Loucy (cell line): Measurements from ENCODE around the gene RERE.

Source experiments
- H2AFZ ChIP-seq: fragments of 200-600 bp; sonication (generic); 2 replicates; pipeline ENCODE4 v1.6.0; 2016; ENCODE audit warnings: antibody characterized with exemption, mild to moderate bottlenecking, low read length, moderate library complexity
- H3F3A ChIP-seq: fragments of 200-600 bp; 2 replicates; pipeline ENCODE4 v1.6.0; 2016; ENCODE audit warnings: antibody characterized with exemption, low read depth, mild to moderate bottlenecking
- H3K27me3 ChIP-seq: fragments of 200-600 bp; sonication (generic); 2 replicates; pipeline ENCODE4 v1.6.1; 2014; ENCODE audit warnings: low read length, mild to moderate bottlenecking; ENCODE audit not compliant: insufficient read depth, poor library complexity, severe bottlenecking
- H3K36me3 ChIP-seq: fragments of 200-600 bp; sonication (generic); 2 replicates; pipeline ENCODE4 v1.6.1; 2016; ENCODE audit warnings: low read length; ENCODE audit not compliant: insufficient read depth
- H3K4me1 ChIP-seq: fragments of 200-600 bp; sonication (generic); 2 replicates; pipeline ENCODE4 v1.5.1; 2014; ENCODE audit warnings: low read length, mild to moderate bottlenecking; ENCODE audit not compliant: insufficient read depth, poor library complexity, severe bottlenecking
- H3K4me2 ChIP-seq: fragments of 200-600 bp; sonication (generic); 2 replicates; pipeline ENCODE4 v1.6.0; 2014; ENCODE audit warnings: antibody characterized with exemption, low read length, low read depth, mild to moderate bottlenecking; ENCODE audit not compliant: poor library complexity, severe bottlenecking
- H3K4me3 ChIP-seq: fragments of 200-600 bp; sonication (generic); 2 replicates; pipeline ENCODE4 v1.5.1; 2014; ENCODE audit warnings: low read length, mild to moderate bottlenecking, mixed read lengths; ENCODE audit not compliant: poor library complexity, severe bottlenecking
- H3K79me2 ChIP-seq: fragments of 200-600 bp; sonication (generic); 2 replicates; pipeline ENCODE4 v1.6.1; 2014; ENCODE audit warnings: low read length; ENCODE audit not compliant: insufficient read depth
- H3K9ac ChIP-seq: fragments of 200-600 bp; sonication (generic); 2 replicates; pipeline ENCODE4 v1.6.0; 2014; ENCODE audit warnings: mild to moderate bottlenecking, low read depth, low read length, moderate library complexity; ENCODE audit not compliant: poor library complexity, severe bottlenecking
- H3K9me2 ChIP-seq: fragments of 200-600 bp; sonication (generic); replicated peaks from 2 replicates; pipeline ENCODE4 v1.6.1; 2016; ENCODE audit warnings: low read depth, low read length, mixed read lengths
- H3K9me3 ChIP-seq: fragments of 200-600 bp; sonication (generic); 2 replicates; pipeline ENCODE4 v1.6.1; 2014; ENCODE audit warnings: mild to moderate bottlenecking, antibody characterized with exemption, low read length, low read depth; ENCODE audit not compliant: insufficient read depth
- H4K20me1 ChIP-seq: fragments of 200-600 bp; sonication (generic); 2 replicates; pipeline ENCODE4 v1.6.0; 2014; ENCODE audit warnings: antibody characterized with exemption, low read length, mild to moderate bottlenecking; ENCODE audit not compliant: insufficient read depth, poor library complexity, severe bottlenecking
- EZH2phosphoT487 ChIP-seq: fragments of 200-600 bp; IDR thresholded peaks from 2 replicates; pipeline ENCODE4 v1.6.1; 2018; ENCODE audit warnings: antibody characterized with exemption, mild to moderate bottlenecking, moderate library complexity, borderline replicate concordance
- TF ChIP-seq, protein P1 (sequence below): fragments of 200-600 bp; sonication (generic); conservative IDR thresholded peaks from 2 replicates; pipeline ENCODE4 v1.5.1; 2014; ENCODE audit warnings: mild to moderate bottlenecking, antibody characterized with exemption, low read length

The RERE gene

DNA sequence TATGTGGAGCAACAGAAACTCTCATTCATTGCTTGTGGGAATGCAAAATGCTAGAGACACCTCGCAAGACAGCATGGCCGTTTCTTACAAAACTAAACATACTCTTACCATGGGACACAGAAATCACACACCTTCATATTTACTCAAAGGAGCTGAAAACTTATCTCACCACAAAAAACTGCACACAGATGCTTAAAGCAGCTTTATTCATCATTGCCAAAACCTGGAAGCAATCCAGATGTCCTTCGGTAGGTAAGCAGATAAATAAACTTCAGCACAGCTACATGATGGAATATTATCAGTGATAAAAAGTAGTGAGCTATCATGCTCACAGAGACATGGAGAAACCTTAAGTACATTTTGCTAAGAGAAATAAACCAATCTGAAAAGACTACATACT lies 124.3 kb downstream of the RERE start:
- H2AFZ ChIP-seq, result no peak overlapping the region
- no peaks in the 10 kb centered on the region for H3K9me3 ChIP-seq
- H4K20me1 ChIP-seq, result peaks cover 48% of the 10 kb centered on the region
- H3K27me3 ChIP-seq, result no peaks in the 10 kb centered on the region
- no peaks in the 10 kb centered on the region for H3K4me1 ChIP-seq
- no peaks in the 10 kb centered on the region for H3K36me3 ChIP-seq
- H3K9ac ChIP-seq, result no peak overlapping the region
- H3K4me3 ChIP-seq, result no peak overlapping the region
- TF ChIP-seq, protein P1, sequence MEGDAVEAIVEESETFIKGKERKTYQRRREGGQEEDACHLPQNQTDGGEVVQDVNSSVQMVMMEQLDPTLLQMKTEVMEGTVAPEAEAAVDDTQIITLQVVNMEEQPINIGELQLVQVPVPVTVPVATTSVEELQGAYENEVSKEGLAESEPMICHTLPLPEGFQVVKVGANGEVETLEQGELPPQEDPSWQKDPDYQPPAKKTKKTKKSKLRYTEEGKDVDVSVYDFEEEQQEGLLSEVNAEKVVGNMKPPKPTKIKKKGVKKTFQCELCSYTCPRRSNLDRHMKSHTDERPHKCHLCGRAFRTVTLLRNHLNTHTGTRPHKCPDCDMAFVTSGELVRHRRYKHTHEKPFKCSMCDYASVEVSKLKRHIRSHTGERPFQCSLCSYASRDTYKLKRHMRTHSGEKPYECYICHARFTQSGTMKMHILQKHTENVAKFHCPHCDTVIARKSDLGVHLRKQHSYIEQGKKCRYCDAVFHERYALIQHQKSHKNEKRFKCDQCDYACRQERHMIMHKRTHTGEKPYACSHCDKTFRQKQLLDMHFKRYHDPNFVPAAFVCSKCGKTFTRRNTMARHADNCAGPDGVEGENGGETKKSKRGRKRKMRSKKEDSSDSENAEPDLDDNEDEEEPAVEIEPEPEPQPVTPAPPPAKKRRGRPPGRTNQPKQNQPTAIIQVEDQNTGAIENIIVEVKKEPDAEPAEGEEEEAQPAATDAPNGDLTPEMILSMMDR, result no peak
- no peak for TF ChIP-seq EZH2phosphoT487
- H3F3A ChIP-seq, result no peaks in the 10 kb centered on the region
- no peak overlapping the region for H3K4me2 ChIP-seq
- no peaks in the 10 kb centered on the region for H3K9me2 ChIP-seq
- H3K79me2 ChIP-seq, result peaks cover 65% of the 10 kb centered on the region

DNA sequence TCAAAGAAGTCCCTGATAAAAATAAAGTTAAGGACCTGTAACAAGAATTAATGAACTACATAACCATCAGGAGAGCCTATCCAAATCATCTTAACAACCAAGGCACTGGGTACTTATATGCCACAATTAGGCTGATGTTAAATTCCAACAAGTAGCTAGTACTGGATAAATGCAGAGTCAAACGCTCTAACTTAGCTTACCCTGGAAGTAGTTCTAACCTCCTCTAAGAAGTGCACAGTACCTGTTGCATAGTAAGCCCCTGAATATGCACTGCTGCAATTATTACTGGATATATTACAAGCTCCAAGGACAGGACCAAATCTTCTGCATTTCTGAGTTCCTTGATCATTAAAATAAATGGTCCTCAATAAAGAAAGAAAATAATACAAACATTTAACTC lies 125.8 kb downstream of the RERE start:
- H3K9ac ChIP-seq, result no peak overlapping the region
- no peak overlapping the region for H2AFZ ChIP-seq
- H3K36me3 ChIP-seq, result no peaks in the 10 kb centered on the region
- H3K79me2 ChIP-seq, result peaks cover 76% of the 10 kb centered on the region
- no peaks in the 10 kb centered on the region for H3F3A ChIP-seq
- no peaks in the 10 kb centered on the region for H3K27me3 ChIP-seq
- peaks cover 42% of the 10 kb centered on the region for H4K20me1 ChIP-seq
- no peaks in the 10 kb centered on the region for H3K9me3 ChIP-seq
- H3K4me2 ChIP-seq, result no peak overlapping the region
- no peak overlapping the region for H3K4me3 ChIP-seq
- TF ChIP-seq, protein P1, result no peak
- TF ChIP-seq EZH2phosphoT487, result no peak
- H3K4me1 ChIP-seq, result peaks cover 6% of the 10 kb centered on the region
- H3K9me2 ChIP-seq, result no peaks in the 10 kb centered on the region

DNA sequence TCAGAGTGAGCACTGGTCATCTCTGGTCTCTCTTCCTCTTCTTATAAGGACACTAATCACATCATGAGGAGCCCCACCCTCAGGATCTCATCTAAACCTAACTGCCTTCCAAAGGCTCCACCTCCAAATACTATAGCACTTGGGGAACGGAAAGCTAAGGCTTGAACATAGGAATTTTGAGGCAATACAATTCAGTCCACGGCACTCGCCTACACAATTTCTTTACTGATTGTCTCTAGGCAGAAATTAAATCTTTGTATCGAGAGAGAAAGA lies 127.3 kb downstream of the RERE start:
- no peak overlapping the region for H2AFZ ChIP-seq
- H3K4me3 ChIP-seq, result no peak overlapping the region
- TF ChIP-seq EZH2phosphoT487, result no peak
- TF ChIP-seq, protein P1, result no peak
- peaks cover 66% of the 10 kb centered on the region for H3K79me2 ChIP-seq
- no peaks in the 10 kb centered on the region for H3K36me3 ChIP-seq
- H3K4me1 ChIP-seq, result peaks cover 7% of the 10 kb centered on the region
- no peaks in the 10 kb centered on the region for H3K9me2 ChIP-seq
- H3K9ac ChIP-seq, result no peak overlapping the region
- H3K27me3 ChIP-seq, result no peaks in the 10 kb centered on the region
- H3K4me2 ChIP-seq, result no peak overlapping the region
- H3F3A ChIP-seq, result no peaks in the 10 kb centered on the region
- H4K20me1 ChIP-seq, result peaks cover 30% of the 10 kb centered on the region
- H3K9me3 ChIP-seq, result no peaks in the 10 kb centered on the region
